Dermis blood vessel endothelial cell (primary cell): ENCODE data around the gene CSTF2. TPM values are rescaled to one million over a fixed set of nuclear protein-coding genes. Genes with fewer than 3 reads are reported as not detected.
"Not testable (repeated sequence)": the region's sequence is repeated elsewhere in the genome, so short reads cannot be mapped to it uniquely, and the experiment has no call there.

Source experiments
- DNase-seq: peaks from one replicate; pipeline ENCODE4 v3.0.0; 2010
- total RNA-seq: library from RNA; depleted of rRNA; stranded (reverse); fragments of >200 nt; gene quantifications from 2 replicates; pipeline ENCODE4 v1.2.3, GENCODE V29; 2014

CSTF2 gene, protein sequence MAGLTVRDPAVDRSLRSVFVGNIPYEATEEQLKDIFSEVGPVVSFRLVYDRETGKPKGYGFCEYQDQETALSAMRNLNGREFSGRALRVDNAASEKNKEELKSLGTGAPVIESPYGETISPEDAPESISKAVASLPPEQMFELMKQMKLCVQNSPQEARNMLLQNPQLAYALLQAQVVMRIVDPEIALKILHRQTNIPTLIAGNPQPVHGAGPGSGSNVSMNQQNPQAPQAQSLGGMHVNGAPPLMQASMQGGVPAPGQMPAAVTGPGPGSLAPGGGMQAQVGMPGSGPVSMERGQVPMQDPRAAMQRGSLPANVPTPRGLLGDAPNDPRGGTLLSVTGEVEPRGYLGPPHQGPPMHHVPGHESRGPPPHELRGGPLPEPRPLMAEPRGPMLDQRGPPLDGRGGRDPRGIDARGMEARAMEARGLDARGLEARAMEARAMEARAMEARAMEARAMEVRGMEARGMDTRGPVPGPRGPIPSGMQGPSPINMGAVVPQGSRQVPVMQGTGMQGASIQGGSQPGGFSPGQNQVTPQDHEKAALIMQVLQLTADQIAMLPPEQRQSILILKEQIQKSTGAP
- 17.5 and 26.0 TPM in 2 replicates for total RNA-seq

GRCh38 chrX:100819837-100820666, at the start of gene CSTF2:
Gene CSTF2, plus strand, starts transcription at chrX:100820391. Its CDS starts 26 bp downstream, at chrX:100820417.
- DNase-seq: peak; percentile 88

DNA sequence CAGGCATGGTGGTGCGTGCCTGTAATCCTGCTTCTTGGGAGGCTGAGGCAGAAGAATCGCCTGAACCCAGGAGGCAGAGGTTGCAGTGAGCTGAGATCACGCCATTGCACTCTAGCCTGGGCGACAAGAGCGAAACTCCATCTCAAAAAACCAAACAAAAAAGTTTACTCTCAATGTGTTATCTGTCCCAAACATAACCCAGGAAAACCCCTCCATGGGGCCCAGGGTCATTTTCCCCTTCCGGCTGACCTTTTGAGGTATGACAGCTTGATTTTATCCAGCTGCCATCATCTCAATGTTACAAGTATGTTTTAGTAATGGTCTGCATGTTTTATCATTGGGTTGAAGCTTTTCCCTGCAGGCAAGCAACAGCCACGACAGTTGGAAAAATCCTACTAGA, 23.8 kb upstream of the CSTF2 start:
- not testable (repeated sequence) for DNase-seq

DNA sequence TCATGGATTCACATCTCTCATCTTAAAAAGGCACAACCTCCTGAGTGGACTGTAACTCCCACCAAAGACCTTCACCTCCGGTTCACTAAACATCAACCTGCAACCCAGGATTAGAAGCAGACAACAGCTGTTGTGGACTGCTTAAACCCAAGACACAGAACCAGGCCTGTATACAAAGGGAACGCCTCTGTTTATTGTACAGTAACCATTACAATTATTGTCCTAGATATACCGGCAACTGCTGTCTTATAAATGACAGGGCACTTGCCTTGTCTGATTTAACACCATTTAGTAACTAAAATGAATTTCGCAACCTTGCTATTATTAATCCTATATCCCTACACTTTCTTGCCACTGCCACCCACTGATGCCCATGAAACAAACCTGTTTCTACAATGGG, 22.8 kb upstream of the CSTF2 start:
- no peak for DNase-seq

DNA sequence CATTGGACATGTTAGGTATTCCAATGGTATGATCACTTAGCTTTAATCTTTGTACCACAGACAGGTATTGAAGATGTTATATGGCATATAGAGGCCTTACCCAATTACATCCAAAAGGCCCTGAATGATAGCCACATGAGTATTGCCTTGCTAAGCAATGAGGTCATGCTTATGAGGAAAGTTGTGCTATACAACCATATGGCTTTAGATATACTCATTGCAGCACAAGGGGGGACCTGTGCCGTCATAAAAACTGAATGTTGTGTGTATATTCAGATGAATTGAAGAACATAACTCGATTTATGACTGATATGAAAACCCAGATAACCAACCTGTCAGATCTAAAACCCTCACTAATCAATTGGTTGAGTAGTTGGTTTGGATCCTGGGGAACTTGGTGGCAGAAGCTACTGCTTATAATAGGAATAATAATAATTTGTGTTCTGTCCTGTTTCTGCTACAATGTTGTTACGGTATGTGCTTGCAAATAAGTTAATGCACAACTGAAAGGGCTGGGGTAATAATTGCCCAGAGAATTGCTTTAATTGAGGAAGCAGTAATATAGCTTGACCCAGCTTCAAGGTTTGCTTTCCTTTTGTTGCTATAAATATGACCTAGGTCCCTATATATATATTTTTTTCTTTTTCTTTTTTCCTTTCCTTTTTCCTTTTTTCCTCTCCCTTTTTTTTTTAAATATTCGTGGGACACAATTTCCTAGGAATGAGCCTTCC, 21.5 kb upstream of the CSTF2 start:
- DNase-seq: no peak

GRCh38 chrX:100802843-100803242, 17.3 kb upstream of the CSTF2 start:
- no peak for DNase-seq

DNA sequence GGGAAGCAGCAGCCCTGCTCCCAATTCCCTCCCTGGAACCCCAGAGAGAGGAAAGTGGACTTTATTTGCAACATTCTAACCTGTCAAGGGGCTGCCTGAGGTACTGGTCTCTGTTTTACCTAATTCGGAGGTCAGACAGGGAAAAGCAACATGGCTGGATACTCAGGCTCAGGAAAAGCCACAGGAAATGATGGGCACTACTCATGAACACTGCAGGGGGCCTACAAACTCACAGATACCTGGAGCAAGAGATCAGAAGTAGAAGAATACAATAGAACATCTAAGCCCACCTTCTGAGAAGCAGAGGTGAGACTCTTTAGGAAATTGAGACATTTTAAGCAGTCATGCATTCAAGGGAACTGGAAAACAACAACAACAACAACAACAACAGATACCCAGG, 15.4 kb upstream of the CSTF2 start:
- DNase-seq: no peak

DNA sequence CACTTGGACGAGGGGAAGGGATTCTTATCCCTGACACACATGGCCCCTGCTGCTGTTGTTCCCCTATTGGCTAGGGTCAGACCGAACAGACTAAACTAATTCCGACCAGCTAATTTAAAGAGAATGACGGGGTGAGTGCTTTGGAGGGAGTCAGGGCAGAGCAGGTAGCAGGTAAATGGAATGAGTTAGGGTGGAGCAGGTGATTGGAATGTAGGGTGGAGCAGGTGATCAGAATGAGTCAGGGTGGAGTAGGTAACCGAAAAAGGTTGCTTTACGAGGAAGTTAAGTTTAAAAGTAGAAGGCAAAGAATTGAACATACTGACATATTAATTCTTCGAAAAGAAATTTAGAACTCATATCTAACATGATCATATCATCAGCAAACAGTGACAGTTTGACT, 11.9 kb upstream of the CSTF2 start:
- DNase-seq: not testable (repeated sequence)

GRCh38 chrX:100812216-100813158, 7.7 kb upstream of the CSTF2 start:
- DNase-seq: no peak

- no peak for DNase-seq
Observed at GRCh38 chrX:100817340-100817739, 2.9 kb upstream of the CSTF2 start.

GRCh38 chrX:100819534-100819836, 706 bp upstream of the CSTF2 start:
- DNase-seq: no peak

DNA sequence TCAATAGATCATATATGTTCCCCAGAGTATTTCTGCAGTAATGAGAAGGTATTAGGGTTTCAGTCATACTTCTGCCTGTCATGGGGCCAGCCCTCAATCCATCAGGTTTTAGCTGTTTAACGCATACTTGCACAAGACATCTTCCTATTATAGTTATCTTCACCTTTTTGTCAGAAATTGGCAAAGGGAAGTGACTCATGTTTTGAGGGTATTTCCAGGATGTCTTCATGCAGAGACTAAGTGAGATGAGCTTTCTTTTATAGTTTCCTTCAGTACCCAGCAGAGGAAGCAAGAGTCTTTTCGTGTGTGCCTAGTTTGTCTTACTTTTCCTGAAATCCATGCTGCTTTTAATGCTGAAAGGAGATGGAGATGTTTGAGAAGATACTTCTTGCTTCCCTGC, 9.5 kb downstream of the CSTF2 start:
- peak; percentile 42 for DNase-seq

DNA sequence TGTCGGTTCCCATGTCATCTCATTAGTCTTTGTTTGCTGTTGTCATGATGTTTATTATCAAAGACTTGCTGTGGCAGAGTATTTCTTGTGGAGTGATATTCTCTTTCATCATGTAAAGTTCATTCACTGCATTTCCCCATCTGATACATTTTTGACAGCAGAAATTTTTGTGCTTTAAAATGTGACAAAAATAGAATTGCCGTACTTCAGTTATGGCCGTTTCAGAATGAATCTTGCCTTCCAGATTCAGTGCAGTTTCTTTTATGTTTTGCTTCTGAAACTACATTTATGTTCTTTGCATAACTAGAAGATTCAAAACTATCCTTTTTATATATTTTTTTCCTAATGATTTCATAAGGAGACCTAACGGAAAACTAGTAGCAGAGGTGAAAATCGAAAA, 10.0 kb downstream of the CSTF2 start:
- no peak for DNase-seq

GRCh38 chrX:100830547-100830946, 10.4 kb downstream of the CSTF2 start:
- DNase-seq: no peak

- DNase-seq: no peak
Observed at GRCh38 chrX:100831219-100831946, 11.2 kb downstream of the CSTF2 start.

GRCh38 chrX:100850317-100850716, 30.1 kb downstream of the CSTF2 start:
- DNase-seq: no peak

DNA sequence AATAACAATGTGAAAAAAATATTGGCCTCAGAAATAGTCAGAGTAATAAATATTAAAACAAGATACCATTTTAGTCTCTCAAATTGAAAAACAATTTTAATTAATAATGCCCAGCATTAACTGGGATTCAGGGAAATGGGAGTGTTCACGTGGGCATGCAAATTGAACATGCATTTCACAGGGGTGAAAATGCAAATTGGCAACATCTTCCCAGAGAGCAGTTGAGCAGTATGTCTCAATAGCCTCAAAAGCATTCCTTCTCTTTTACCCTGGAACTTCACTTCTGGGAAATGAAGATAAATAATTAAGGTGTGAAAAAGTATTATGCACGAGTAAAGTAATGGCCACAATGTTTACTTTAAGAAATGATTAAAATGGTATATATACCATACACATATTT, 32.6 kb downstream of the CSTF2 start:
- no peak for DNase-seq

DNA sequence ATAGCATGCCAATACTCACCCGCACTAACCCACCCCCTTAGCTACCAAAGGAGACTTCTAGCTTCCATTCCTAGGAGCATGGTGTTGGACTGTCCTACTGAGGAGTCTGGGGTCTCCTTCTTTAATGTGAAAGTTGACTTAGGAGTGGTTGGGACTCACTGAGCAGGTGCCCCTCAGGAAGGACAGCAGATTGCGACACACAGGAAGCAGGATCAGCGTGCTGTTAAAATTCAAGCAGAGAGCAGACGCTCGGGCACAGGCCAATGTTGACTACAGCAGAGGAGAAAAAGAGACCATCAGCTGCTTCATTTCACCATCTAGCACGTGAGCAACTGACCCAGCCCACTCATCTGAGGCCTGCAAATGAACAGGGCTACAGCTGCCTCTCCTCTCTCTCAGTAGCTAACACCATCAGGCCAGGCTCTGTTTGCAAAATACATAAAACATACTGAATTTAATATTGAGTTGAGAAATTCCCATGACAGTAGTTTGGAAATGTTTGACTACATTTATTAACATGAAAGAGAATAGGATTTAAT, 43.2 kb downstream of the CSTF2 start:
- DNase-seq: no peak

DNA sequence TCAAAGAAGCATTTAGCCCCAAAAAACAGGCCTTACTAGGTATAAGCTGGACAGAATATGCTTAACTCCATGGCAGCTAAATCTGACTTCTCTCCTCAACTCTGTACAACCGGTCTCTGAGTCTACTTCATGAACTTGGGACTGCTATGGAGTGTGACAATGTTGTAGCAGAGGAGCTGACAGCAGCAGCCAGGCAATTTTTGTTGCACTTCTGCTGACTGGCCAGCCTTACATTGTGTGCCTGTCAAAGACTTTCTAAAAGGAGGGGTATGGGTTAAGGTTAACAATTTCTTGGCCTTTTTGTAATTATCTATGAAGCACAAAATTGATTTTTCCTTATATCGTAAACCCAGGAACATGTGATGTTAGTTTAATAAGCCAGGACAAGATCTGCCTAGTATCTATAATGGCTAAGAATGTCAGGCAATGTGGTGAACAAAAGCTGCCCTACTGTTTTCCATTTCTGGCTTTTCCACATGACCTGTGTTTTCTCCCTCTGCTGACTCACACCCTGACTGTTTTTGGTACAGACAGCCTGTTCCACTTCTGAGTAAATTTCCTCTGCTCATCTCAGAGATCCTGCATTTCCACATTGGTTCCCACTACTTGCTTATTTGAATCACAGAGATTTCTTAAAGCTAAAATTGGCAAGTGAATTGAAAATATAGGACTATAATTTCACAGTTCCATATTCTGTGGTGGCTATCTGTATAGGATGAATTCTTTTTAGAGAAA, 44.6 kb downstream of the CSTF2 start:
- peak; percentile 64 for DNase-seq

GRCh38 chrX:100868273-100868672, 48.1 kb downstream of the CSTF2 start:
- DNase-seq: no peak

DNA sequence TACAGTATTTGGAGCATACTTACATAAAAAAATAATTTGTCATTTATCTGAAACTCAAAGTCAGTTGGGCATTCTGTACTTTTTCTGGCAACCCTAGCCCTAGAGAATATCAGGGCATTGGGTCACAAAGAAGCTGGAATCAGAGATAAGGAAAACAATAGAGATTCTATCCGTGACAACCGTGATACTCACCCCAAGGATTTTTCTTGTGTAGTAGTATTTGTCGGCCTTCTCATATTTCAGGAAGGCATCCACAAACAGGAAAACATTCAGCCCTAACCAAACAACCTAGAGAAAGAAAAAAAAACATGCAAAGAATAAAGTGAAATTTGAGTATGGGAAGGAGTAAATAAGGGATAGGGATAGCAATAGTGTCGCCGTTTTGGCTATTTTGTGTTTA, 50.3 kb downstream of the CSTF2 start:
- DNase-seq: peak; percentile 61
